NCI-H1105 treated with DMSO at 0.1 percent for 48 hours (cell line): Measurements from ENCODE around the gene C5AR2.
"Not testable (repeated sequence)": the region's sequence is repeated elsewhere in the genome, so short reads cannot be mapped to it uniquely, and the experiment has no call there.

Source experiments
- DNase-seq: peaks from one replicate; lab custom pipeline; 2025; lab: John Stamatoyannopoulos, UW

The C5AR2 gene

GRCh38 chr19:47331931-47332547 is at the start of gene C5AR2:
TSS of gene C5AR2 (plus strand) at chr19:47332175. CDS start at chr19:47340800, 8,625 bp downstream.
- DNase-seq, result no peak

GRCh38 chr19:47283405-47284059 is 48.4 kb upstream of the C5AR2 start:
- no peak for DNase-seq

- peak; percentile 59 for DNase-seq
Measured at GRCh38 chr19:47284324-47284899, 47.6 kb upstream of the C5AR2 start.

- peak; percentile 75 for DNase-seq
Measured at GRCh38 chr19:47296036-47296435, 35.9 kb upstream of the C5AR2 start.

- DNase-seq, result not testable (repeated sequence)
Measured at GRCh38 chr19:47300867-47301266, 31.1 kb upstream of the C5AR2 start.

- no peak for DNase-seq
Measured at GRCh38 chr19:47302249-47302648, 29.7 kb upstream of the C5AR2 start.

- no peak for DNase-seq
Measured at GRCh38 chr19:47303966-47304365, 28.0 kb upstream of the C5AR2 start.

GRCh38 chr19:47305309-47305751 is 26.6 kb upstream of the C5AR2 start:
- peak; percentile 46 for DNase-seq

- no peak for DNase-seq
Measured at GRCh38 chr19:47306303-47306702, 25.7 kb upstream of the C5AR2 start.

- no peak for DNase-seq
Measured at GRCh38 chr19:47309038-47309437, 22.9 kb upstream of the C5AR2 start.

- DNase-seq, result no peak
Measured at GRCh38 chr19:47309608-47310007, 22.4 kb upstream of the C5AR2 start, which contains the start of gene C5AR1. TSS of gene C5AR1 (plus strand) at chr19:47309861. CDS start at chr19:47309896, 35 bp downstream.

- no peak for DNase-seq
Measured at GRCh38 chr19:47310323-47310722, 21.7 kb upstream of the C5AR2 start.

GRCh38 chr19:47310819-47311218 is 21.2 kb upstream of the C5AR2 start:
- peak; percentile 75 for DNase-seq

- DNase-seq, result no peak
Measured at GRCh38 chr19:47312366-47313006, 19.5 kb upstream of the C5AR2 start.

GRCh38 chr19:47313754-47314295 is 18.1 kb upstream of the C5AR2 start:
- DNase-seq, result no peak

- DNase-seq, result no peak
Measured at GRCh38 chr19:47315125-47315821, 16.7 kb upstream of the C5AR2 start.

- no peak for DNase-seq
Measured at GRCh38 chr19:47316513-47316912, 15.5 kb upstream of the C5AR2 start.

- DNase-seq, result no peak
Measured at GRCh38 chr19:47319923-47320871, 11.8 kb upstream of the C5AR2 start.

- DNase-seq, result no peak
Measured at GRCh38 chr19:47321630-47322029, 10.3 kb upstream of the C5AR2 start.

GRCh38 chr19:47322058-47322457 is 9.9 kb upstream of the C5AR2 start:
- no peak for DNase-seq

GRCh38 chr19:47323409-47323808 is 8.6 kb upstream of the C5AR2 start:
- DNase-seq, result no peak
